H9 (cell line): ENCODE measurements around the gene ATP5F1B. TPM values are rescaled to one million over a fixed set of nuclear protein-coding genes. Genes with fewer than 3 reads are reported as not detected.

Experiments used
- DNase-seq: peaks from one replicate; pipeline ENCODE4 v3.0.0-alpha.2; 2017
- H2AFZ ChIP-seq: one replicate; pipeline ENCODE4 v1.6.1; 2013; ENCODE audit warnings: mild to moderate bottlenecking, low read length, control low read depth, moderate library complexity
- H2AK5ac ChIP-seq: 2 replicates; pipeline ENCODE4 v1.6.1; 2013; ENCODE audit warnings: low read length, control low read depth, mixed read lengths; ENCODE audit not compliant: insufficient read length
- H2BK120ac ChIP-seq: one replicate; pipeline ENCODE4 v1.6.1; 2013; ENCODE audit warnings: low read depth, mild to moderate bottlenecking, low read length, control low read depth, inconsistent platforms; ENCODE audit not compliant: poor library complexity, severe bottlenecking
- H2BK12ac ChIP-seq: 2 replicates; pipeline ENCODE4 v1.6.1; 2013; ENCODE audit warnings: low read length, control low read depth, mixed read lengths, low read depth; ENCODE audit not compliant: insufficient read length
- H2BK15ac ChIP-seq: 2 replicates; pipeline ENCODE4 v1.6.1; 2013; ENCODE audit warnings: low read depth, low read length, control low read depth
- H2BK20ac ChIP-seq: one replicate; pipeline ENCODE4 v1.6.1; 2013; ENCODE audit warnings: low read depth, mild to moderate bottlenecking, low read length, control low read depth, inconsistent platforms; ENCODE audit not compliant: poor library complexity, severe bottlenecking
- H2BK5ac ChIP-seq: 2 replicates; pipeline ENCODE4 v1.6.1; 2013; ENCODE audit warnings: low read length, control low read depth, mixed read lengths; ENCODE audit not compliant: insufficient read length
- H3K14ac ChIP-seq: 2 replicates; pipeline ENCODE4 v1.6.1; 2013; ENCODE audit warnings: low read length, control low read depth; ENCODE audit not compliant: insufficient read depth
- H3K18ac ChIP-seq: 2 replicates; pipeline ENCODE4 v1.6.1; 2013; ENCODE audit warnings: low read depth, mild to moderate bottlenecking, mixed read lengths, low read length, control low read depth; ENCODE audit not compliant: insufficient read length
- H3K23ac ChIP-seq: 2 replicates; pipeline ENCODE4 v1.6.1; 2013; ENCODE audit warnings: low read length, control low read depth, mixed read lengths, low read depth; ENCODE audit not compliant: insufficient read length
- H3K23me2 ChIP-seq: 2 replicates; pipeline ENCODE4 v1.6.1; 2013; ENCODE audit warnings: low read depth, mild to moderate bottlenecking, mixed read lengths, low read length, control low read depth; ENCODE audit not compliant: insufficient read length, poor library complexity, severe bottlenecking
- H3K27ac ChIP-seq: 2 replicates; pipeline ENCODE4 v1.5.1; 2013; ENCODE audit warnings: low read length, control low read depth, mixed read lengths, low read depth; ENCODE audit not compliant: insufficient read length
- H3K27me3 ChIP-seq: 2 replicates; pipeline ENCODE4 v1.6.1; 2013; ENCODE audit warnings: low read length, control low read depth, inconsistent platforms; ENCODE audit not compliant: insufficient read depth
- H3K4ac ChIP-seq: 2 replicates; pipeline ENCODE4 v1.6.1; 2013; ENCODE audit warnings: low read depth, mild to moderate bottlenecking, control low read depth, inconsistent platforms, low read length, moderate library complexity
- H3K4me1 ChIP-seq: 2 replicates; pipeline ENCODE4 v1.6.1; 2013; ENCODE audit warnings: low read length, control low read depth, inconsistent platforms; ENCODE audit not compliant: insufficient read depth
- H3K4me2 ChIP-seq: 2 replicates; pipeline ENCODE4 v1.6.1; 2013; ENCODE audit warnings: low read length, control low read depth, mixed read lengths; ENCODE audit not compliant: insufficient read length, insufficient read depth
- H3K56ac ChIP-seq: 2 replicates; pipeline ENCODE4 v1.6.1; 2013; ENCODE audit warnings: low read depth, mild to moderate bottlenecking, mixed read lengths, low read length, control low read depth; ENCODE audit not compliant: insufficient read length
- H3K79me1 ChIP-seq: 2 replicates; pipeline ENCODE4 v1.6.1; 2013; ENCODE audit warnings: low read depth, mild to moderate bottlenecking, moderate library complexity, low read length, control low read depth, inconsistent platforms; ENCODE audit not compliant: insufficient read depth, poor library complexity, severe bottlenecking
- H3K79me2 ChIP-seq: 2 replicates; pipeline ENCODE4 v1.6.1; 2013; ENCODE audit warnings: low read length, control low read depth, inconsistent platforms; ENCODE audit not compliant: insufficient read depth
- H3K9ac ChIP-seq: 2 replicates; pipeline ENCODE4 v1.6.1; 2013; ENCODE audit warnings: low read length, control low read depth, mixed read lengths; ENCODE audit not compliant: insufficient read length; ENCODE audit errors: extremely low read depth
- H3K9me3 ChIP-seq: one replicate; pipeline ENCODE4 v1.6.1; 2013; ENCODE audit warnings: low read depth, low read length, inconsistent platforms; ENCODE audit not compliant: control insufficient read depth
- H3T11ph ChIP-seq: one replicate; pipeline ENCODE4 v1.6.1; 2013; ENCODE audit warnings: mild to moderate bottlenecking, low read length, control low read depth, inconsistent platforms
- H4K20me1 ChIP-seq: one replicate; pipeline ENCODE4 v1.6.1; 2013; ENCODE audit not compliant: control insufficient read depth, insufficient read length, insufficient read depth
- H4K5ac ChIP-seq: 2 replicates; pipeline ENCODE4 v1.6.1; 2013; ENCODE audit warnings: low read depth, mild to moderate bottlenecking, mixed read lengths, low read length, control low read depth; ENCODE audit not compliant: insufficient read length
- H4K8ac ChIP-seq: replicated peaks from 2 replicates; pipeline ENCODE4 v1.6.1; 2013; ENCODE audit warnings: low read length, control low read depth, mixed read lengths, low read depth; ENCODE audit not compliant: insufficient read length
- H4K91ac ChIP-seq: 2 replicates; pipeline ENCODE4 v1.6.1; 2013; ENCODE audit warnings: low read depth, mild to moderate bottlenecking, moderate library complexity, mixed read lengths, low read length, control low read depth; ENCODE audit not compliant: insufficient read length
- H3K27ac Mint-ChIP-seq, 3 experiments: 2 replicates in 2 of 3; 3 replicates in 1 of 3; pipeline ENCODE4 v1.8.0; 2020 to 2021; ENCODE audit warnings: mixed read lengths in 3 of 3, mild to moderate bottlenecking in 1 of 3, moderate library complexity in 1 of 3
- H3K27me3 Mint-ChIP-seq: 2 replicates; pipeline ENCODE4 v1.8.0; 2021; ENCODE audit warnings: low read depth, mild to moderate bottlenecking, moderate library complexity, mixed read lengths
- H3K36me3 Mint-ChIP-seq, 3 experiments: 2 replicates in 2 of 3; 3 replicates in 1 of 3; pipeline ENCODE4 v1.8.0; 2020 to 2021; ENCODE audit warnings: low read depth in 3 of 3, mixed read lengths in 3 of 3; ENCODE audit not compliant: insufficient read depth in 1 of 3
- H3K4me1 Mint-ChIP-seq, 2 experiments: 2 replicates each; pipeline ENCODE4 v1.8.0; 2020; ENCODE audit warnings: mixed read lengths in 2 of 2
- H3K4me3 Mint-ChIP-seq, 2 experiments: 2 replicates in 1 of 2; 3 replicates in 1 of 2; pipeline ENCODE4 v1.8.0; 2020 to 2021; ENCODE audit warnings: mild to moderate bottlenecking in 2 of 2, mixed read lengths in 2 of 2, moderate library complexity in 1 of 2
- H3K9me3 Mint-ChIP-seq, 2 experiments: 2 replicates in 1 of 2; 3 replicates in 1 of 2; pipeline ENCODE4 v1.8.0; 2020; ENCODE audit warnings: mild to moderate bottlenecking in 2 of 2, mixed read lengths in 2 of 2, moderate library complexity in 1 of 2
- CTCF ChIP-seq: fragments of 200-600 bp; sonication (generic); conservative IDR thresholded peaks from 3 replicates; pipeline ENCODE4 v1.8.0; 2021; ENCODE audit warnings: antibody characterized with exemption, mild to moderate bottlenecking
- WGBS: extraction: QIAGEN DNeasy Blood & Tissue Kit; methylation state at CpG from one replicate; pipeline ENCODE4 v1.1.7; 2013; ENCODE audit warnings: missing lambda C conversion rate, low lambda C conversion rate, mixed read lengths; ENCODE audit not compliant: insufficient read length; ENCODE audit errors: extremely low coverage; 5-methylcytosine and 5-hydroxymethylcytosine counted together
- total RNA-seq: library from RNA; stranded (reverse); gene quantifications from 2 replicates; pipeline ENCODE4 v1.2.1, GENCODE V29; 2021

ATP5F1B gene
- total RNA-seq, 1 experiment from 2014 or later: 927 TPM

- Mint-ChIP-seq H3K27ac (peak overlapping the region in 1 of 3 experiments; percentile 66; a peak in 2 of 7 replicates), H3K27me3 (no peaks in the 10 kb centered on the region), H3K9me3 (no peaks in the 10 kb centered on the region), H3K4me3 (no peak overlapping the region), H3K4me1 (peaks cover 0 to 5% of the 10 kb centered on the region in 2 experiments; a peak in 1 of 4 replicates), H3K36me3 (peaks cover 39 to 78% (median 64%) of the 10 kb centered on the region in 3 experiments; a peak in 6 of 7 replicates)
- no peaks in the 10 kb centered on the region for H3K27me3 ChIP-seq
- no peak overlapping the region for H2BK20ac ChIP-seq
- no peak overlapping the region for H3K18ac ChIP-seq
- H3K23me2 ChIP-seq: no peaks in the 10 kb centered on the region
- H2BK120ac ChIP-seq: no peak overlapping the region
- peaks cover 8% of the 10 kb centered on the region; the same call in 1 of the 2 replicates for H3K79me2 ChIP-seq
- H2AK5ac ChIP-seq: no peak overlapping the region
- DNase-seq: no peak
- no peak overlapping the region for H2BK12ac ChIP-seq
- no peak overlapping the region for H4K5ac ChIP-seq
- H3T11ph ChIP-seq: no peak overlapping the region
- no peak overlapping the region for H3K27ac ChIP-seq
- H4K20me1 ChIP-seq: no peaks in the 10 kb centered on the region
- H3K9me3 ChIP-seq: no peaks in the 10 kb centered on the region
- H3K56ac ChIP-seq: no peak overlapping the region
- H3K14ac ChIP-seq: no peak overlapping the region
- H3K23ac ChIP-seq: no peak overlapping the region
- H2AFZ ChIP-seq: no peak overlapping the region
- H3K4ac ChIP-seq: no peak overlapping the region
- H3K9ac ChIP-seq: no peak overlapping the region
- H3K4me1 ChIP-seq: no peaks in the 10 kb centered on the region
- no peak overlapping the region for H4K8ac ChIP-seq
- H2BK5ac ChIP-seq: no peak overlapping the region
- peaks cover 10% of the 10 kb centered on the region for H3K79me1 ChIP-seq
- no CpG with 5 or more reads among the region's 2 CpGs for WGBS
- no peak overlapping the region for H4K91ac ChIP-seq
- H2BK15ac ChIP-seq: no peak overlapping the region
- H3K4me2 ChIP-seq: no peak overlapping the region
- no peak for TF ChIP-seq CTCF
Observed at GRCh38 chr12:56671608-56672007, 25.8 kb upstream of the ATP5F1B start.
